HTERT RPE-1 (cell line): ENCODE results near the gene TMEM119.
"Not testable (repeated sequence)": the region's sequence is repeated elsewhere in the genome, so short reads cannot be mapped to it uniquely, and the experiment has no call there.

ENCODE experiments used
- in situ Hi-C: fragments of 300-500 bp; cut with MboI; formaldehyde crosslinking; loops from 4 replicates; pipeline ENCODE4 v1.14.3; 2020; ENCODE audit warnings: low sequenced_read_pairs

Gene TMEM119

DNA sequence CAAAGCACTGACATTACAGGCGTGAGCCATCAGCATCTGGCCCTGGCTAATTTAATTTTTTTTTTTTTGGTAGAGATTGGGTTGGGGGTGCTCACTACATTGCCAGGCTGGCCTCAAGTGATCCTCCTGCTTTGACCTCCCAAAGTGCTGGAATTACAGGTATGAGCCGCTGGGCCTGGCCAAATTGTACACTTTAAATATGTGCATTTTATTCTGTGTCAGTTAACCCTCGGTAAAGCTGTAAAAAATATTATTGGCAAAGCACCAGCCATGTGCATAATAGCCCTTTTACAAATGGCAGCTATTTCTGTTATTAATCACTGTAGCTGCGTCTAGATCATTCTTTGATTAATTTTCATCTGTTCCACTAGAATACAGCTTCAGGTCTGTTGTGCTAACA lies 12.0 kb downstream of the TMEM119 start:
- in situ Hi-C loops = no loop called here

DNA sequence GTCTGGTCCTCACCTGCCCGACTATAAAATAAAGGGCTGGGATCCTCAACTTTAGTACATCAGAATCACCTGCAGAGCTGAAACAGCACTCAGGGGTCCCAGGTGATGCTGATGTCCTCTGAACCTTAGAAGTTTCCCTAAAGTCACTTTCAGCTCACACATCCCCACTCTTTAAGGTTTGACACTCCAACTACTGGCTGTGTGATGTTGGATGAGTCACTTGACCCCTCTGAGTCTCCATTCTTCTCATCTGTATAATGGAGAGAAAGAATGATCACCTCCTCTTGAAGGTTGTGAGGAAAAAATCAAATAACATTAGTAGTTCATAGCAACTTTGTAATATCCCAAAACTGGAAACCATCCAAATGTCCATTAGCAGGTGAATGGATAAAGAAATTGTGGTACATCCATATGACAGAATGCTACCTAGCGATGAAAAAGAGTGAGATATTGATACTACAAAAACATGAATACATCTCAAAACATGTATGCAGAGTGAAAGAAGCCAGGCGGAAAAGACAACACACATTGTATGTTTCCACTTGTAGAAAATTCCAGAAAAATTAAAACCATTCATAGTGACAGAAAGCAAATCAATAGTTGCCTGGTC lies 13.3 kb downstream of the TMEM119 start:
- in situ Hi-C loops = no loop called here

DNA sequence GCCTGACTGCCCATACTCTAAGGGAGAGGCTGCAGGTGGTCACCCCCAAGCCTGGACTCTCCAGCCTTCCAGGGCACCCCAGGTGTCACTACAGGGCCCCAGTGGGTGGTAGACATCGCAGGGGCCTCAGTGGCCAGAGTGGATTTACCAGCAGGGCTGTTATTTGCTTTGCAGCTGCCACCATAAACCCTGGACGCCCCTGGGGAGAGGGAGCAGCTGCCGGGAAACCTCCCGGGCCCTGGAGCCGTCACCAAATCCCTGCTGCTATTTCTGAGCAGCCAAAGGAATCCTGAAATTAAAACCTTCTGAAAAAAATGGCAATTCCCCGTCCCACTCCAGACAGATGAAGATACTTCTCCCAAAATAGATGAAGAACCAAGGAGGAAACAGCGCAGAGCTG lies 13.9 kb downstream of the TMEM119 start:
- in situ Hi-C loops = no loop called here

DNA sequence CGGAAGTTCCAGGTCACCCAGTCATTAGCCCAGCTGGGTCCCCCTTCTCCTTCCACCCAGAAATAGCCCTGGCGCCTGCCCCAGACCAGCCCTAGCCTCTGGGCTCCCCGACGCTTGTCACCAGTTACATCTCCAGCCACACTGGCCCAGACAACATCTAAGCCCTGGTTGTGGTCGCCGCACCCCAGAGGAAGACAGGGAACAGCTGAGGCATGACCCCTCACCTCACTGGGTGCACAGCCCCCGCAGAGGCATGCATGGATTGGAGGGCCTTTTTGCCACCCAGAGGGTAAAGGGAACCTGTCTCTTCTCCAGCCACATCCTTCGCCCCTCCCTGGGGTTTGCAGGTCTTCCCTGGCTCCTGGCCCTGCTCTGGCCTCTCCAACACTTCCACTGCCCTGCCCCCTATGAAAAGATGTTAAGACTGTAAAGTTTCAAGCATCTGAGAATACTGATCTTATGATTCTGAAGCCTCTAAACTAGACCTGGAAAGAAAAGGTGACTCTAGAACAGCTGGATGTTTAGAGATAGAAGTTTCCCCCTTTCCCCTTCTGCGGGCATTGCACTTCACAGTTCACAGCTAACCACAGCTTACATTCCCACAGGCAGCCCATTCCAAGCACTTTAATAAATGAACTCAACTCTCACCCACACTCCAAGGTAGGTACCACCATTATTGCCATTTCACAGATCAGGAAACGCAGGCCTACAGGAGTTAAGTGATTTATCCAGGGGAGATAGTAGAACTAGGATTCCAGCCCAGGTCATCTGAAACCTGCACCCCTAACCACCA lies 14.7 kb downstream of the TMEM119 start:
- in situ Hi-C loops = no loop called here

DNA sequence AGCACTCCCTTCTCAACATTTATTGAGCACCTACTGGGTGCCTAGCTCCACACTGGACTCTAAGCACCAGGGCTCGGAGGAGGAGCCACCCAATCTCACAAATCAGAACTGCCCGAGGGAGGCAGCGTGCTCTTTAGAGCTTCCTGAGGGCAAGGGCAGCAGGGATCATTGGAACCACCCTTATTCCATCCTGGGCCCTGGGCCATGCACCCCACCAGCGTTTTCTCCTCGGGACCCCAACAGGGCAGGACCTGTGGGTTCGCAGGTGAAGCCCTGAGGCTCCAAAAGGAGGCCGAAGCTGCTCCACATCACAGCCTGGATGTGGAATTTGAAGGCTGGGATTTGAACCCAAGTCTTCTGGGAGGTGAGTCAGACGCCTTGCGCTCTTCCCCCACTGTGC lies 15.4 kb downstream of the TMEM119 start:
- in situ Hi-C loops = no loop called here

DNA sequence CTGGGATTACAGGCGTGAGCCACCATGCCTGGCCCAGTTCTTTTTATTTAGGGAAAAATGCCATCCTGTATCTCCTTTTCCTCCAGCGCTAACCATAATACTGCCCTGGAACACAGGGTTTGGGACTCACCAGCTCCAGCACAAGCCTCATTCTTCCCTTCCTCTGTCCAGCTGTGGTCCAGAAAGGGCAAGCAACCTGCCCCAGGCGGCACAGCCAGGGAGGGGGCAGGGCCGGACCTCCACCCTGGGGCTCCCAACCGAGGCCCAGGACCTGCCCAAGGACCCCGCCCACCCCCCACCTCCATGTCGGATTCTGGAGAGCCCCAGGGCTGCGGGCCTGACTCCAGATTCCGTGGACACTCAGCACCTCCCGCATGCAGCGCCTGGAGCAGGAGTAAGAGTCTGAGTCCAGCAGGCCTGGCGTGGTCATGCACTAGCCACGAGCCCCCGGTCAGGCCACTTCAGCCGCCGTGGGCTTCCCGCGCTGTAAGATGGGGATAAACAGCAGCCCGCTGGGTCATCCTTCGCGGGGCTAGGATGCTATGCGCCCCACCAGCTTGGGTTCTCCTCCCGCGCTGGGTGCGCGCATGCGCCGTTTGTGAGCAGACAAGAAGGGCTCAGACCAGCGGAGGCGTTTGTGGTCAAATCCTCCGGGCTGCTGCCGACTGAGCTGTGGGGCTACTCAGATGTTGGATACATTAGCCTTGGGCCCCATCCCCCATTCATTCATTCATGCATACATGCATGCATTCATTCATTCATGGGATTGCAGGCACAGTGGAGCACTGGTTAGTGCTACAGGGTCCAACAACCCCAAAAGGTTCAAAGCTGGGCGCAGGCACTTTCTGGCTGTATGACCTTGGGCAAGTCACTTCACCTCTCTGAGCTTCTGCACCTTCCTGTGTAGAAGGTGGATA lies 16.3 kb downstream of the TMEM119 start:
- in situ Hi-C loops = no loop called here

DNA sequence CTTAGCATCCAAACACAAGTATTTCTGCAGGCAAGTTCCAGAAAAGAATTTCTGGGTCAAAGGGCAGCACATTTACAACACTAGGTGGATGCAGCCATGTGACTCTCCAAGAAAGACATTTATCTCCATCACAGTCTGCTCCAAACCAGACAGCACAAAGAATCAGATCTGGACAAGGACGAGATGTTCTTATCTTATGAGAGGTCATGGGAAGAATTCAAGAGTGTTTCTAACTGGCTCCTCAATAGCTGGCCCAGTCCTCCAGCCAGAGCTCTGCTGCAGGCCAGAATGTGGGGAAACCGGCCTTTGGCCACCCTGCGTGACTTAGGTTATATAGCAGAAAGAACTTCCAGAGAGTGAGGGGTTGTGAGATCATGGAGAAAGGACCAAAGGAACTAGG lies 17.4 kb downstream of the TMEM119 start:
- in situ Hi-C loops = no loop called here

DNA sequence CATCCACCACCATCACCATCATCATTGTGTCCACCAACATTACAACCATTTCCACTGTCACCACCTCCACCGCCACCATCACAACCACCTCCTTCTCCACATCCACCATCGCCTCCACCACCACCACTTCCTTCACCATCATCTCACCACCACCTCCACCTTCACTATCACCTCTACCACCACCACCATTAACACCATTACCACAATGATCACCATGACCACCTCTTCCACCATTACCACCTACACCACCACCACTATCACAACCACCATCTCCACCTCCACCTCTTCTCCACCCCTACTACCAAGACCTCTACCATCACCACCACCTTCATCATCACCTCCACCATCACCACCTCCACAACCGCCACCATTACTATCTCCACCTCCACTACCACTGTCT lies 19.1 kb downstream of the TMEM119 start:
- in situ Hi-C loops = no loop called here

DNA sequence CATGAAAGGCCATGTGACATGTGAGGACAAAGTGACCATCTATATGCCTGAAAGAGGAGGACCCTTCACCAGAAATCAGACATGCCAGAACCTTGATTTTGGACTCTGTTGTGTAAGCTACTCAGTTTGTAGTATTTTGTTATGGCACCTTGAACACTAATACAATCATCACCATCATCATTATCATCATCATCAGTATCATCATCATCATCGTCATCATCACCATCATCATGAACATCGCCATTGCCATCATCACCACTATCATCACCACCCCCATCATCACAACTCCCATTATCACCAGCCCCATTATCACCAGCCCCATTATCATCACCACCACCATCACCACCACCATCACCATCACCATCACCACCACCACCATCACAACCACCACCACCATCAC lies 19.6 kb downstream of the TMEM119 start:
- in situ Hi-C loops = no loop called here

DNA sequence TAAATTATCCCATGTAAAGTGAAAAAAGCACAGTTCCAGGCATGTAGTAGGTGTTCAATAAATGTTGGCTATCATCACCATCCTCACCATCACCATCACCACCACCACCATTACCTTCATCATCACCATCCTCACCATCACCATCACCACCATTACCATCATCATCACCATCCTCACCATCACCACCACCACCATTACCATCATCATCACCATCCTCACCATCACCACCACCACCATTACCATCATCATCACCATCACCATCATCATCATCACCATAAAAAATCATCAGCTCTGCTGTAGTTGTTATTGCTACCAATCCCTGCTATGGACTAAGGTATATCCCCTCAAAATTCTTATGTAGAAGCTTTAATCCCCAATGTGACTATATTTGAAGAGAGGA lies 20.4 kb downstream of the TMEM119 start:
- in situ Hi-C loops = no loop called here

DNA sequence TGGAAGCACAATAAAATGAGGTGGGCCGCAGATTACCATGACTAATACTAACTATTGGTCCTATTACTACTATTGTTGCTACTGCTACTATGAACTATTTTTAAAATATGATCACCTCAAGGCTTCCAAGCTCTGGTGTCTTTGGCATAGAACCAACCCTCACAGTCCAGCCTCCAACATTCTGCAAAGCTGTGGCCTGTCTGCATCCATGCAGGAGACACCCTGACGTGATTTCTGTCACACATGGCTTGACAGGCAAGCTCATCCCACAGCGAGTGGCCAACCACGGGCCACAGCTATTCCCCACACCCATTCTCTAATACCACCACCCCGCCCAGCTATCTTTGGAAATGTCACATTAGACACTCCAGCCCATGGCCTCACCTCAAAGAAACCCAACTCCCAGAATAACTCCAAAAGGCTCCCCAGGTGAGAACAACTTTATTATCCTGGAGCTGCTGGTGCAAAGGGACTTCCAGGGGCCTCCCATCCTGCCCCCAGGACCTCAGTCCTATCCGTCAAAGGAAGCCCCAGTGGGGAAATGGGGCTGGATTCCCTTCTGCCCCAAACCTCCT lies 21.1 kb downstream of the TMEM119 start:
- in situ Hi-C loops = no loop called here

DNA sequence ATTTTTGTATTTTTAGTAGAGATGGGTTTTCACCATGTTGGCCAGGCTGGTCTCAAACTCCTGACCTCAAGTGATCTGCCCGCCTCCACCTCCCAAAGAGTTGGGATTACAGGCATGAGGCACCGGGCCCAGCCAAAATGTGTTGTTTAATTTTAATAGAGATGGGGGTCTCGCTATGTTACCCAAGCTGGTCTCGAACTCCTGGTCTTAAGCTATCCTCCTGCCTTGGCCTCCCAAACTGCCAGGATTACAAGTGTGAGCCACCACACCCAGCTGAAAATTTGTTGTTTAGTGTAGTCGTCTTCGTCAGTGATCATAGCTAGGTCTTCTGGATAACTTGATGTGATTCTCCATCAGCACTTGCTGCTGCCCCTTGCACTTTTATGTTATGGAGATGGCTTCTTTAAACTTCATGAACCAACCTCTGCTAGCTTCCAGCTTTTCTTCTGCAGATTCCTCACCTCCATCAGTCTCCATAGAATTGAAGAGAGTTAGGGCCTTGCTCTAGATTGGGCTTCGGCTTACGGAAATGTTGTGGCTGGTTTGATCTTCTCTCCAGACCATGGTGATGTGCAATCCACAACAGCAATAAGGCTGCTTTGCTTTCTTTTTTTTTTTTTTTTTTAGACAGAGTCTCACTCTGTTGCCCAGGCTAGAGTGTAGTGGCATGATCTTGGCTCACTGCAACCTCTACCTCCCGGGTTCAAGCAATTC lies 22.5 kb downstream of the TMEM119 start:
- in situ Hi-C loops = no loop called here

DNA sequence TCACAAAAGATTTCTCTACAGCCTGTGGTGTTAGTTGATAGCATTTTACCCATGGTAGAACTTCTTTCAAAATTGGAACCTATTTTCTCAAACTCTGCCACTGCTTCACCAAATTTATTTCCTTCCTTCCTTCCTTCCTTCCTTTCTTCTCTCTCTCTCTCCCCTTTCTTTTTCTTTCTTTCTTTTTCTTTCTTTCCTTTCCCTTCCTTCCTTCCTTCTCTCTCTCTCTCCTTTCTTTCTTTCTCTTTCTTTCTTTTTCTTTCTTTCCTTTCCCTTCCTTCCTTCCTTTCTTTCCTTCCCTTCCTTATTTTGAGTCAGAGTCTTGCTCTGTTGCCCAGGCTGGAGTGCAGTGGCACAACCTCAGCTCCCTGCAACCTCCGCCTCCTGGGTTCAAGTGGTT lies 23.6 kb downstream of the TMEM119 start:
- in situ Hi-C loops = not testable (repeated sequence)

DNA sequence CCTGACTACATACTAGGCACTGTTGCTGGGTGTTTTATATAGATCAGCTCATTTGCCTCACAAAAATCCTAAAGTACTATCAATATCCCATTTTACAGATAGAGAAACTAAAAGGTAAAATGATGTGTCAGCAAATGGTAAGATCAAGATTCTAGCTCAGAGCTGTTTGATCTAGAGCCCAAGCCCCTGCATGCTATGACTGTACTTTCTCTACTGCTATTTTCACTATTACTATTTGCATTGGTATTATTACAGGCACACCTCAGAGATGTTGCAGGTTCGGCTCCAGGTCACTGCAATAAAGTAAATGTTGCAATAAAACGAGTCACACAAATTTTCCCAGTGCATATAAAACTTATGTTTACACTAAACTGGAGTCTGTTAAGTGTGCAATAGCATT lies 24.6 kb downstream of the TMEM119 start:
- in situ Hi-C loops = no loop called here

DNA sequence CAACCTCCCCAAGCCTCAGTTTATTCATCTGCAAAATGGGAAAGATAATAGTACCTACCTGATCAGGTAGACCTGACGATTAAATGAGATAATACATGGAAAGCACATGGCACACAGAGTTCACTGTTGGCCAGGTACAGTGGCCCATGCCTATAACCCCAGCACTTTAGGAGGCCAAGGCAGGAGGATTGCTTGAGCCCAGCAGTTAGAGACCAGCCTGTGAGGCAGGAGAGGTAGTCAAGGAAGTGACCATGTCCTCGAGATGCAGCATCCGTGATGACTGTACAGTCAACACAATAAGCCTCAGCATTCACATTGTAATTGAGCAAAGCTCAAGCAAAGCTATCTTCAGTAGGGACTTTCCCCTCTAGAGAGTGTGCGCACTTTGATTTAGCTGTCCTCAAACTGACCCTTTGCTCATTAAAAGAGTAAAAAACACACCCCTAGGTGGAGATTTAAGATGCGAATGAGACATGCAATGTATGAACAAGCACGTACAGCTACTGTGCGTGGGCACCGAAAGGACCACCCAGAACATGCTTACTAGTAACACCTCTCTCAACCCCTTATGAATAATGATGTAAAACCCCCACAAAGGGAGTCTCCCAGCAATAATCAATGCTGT lies 25.6 kb downstream of the TMEM119 start:
- in situ Hi-C loops = no loop called here

DNA sequence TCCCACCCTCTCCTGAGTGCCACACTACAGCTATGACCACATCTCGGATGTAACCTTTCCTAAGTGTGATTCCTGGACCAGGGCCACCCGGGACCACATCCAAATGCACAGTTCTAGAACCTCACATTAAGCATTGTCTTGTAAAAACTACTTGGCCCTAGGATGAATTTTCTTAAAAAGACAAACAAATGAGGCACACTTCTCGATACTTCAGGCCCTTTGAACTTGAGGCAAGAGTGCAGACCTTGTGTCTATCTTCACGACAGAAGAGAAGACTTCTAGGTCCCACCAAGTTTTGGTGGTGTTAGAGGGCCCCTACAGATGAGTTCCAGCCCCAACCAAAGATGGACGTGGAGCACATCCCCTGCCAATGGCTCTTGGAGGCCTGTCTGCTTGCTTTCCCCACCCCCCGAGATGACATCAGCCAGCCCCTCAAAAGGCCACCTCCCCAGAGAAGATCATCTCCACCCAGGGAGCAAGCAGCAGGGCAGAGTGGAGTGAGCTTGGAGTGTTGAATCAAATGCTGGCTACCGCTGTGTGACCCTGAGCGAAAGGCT lies 26.2 kb downstream of the TMEM119 start:
- in situ Hi-C loops = no loop called here

DNA sequence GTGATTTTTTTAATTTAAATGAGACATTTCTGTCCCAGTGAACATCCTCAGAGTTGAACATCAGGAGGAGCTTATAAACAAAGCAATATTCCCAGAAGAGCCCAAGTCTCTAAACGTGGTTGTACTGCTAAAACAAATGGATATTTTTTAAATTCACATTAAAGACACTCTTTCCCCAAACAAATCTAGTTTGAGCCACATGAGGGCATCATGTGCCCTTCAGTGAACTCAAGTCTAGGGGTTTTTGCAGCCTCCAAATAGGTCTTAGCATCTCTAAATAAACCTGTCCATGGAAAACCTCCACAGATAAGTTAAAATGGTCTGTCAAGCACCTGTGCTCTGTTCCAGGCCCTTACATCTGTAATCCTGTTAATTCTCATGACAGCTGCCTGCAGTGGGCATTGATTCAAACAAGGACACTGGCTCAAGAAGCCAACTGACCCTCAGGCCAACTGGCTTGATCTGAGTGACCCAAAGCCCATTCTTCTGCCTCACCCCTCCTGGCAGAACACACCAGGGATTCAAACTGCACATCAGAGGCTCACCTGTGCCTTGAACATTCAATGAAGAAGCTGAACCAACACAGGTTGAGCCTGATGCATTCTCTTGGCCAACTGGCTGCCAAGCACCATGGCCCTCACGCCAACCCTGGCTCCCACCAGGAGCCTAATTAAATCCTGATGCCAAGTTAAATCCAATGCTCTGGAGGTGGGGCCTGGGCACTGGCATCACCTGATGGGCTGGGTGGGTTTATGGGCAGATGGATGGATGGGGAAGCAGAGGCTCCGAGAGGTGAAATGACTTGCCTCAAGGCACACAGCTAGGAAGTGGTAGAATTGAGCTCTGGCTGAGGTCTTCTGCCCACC lies 26.9 kb downstream of the TMEM119 start:
- in situ Hi-C loops = no loop called here

DNA sequence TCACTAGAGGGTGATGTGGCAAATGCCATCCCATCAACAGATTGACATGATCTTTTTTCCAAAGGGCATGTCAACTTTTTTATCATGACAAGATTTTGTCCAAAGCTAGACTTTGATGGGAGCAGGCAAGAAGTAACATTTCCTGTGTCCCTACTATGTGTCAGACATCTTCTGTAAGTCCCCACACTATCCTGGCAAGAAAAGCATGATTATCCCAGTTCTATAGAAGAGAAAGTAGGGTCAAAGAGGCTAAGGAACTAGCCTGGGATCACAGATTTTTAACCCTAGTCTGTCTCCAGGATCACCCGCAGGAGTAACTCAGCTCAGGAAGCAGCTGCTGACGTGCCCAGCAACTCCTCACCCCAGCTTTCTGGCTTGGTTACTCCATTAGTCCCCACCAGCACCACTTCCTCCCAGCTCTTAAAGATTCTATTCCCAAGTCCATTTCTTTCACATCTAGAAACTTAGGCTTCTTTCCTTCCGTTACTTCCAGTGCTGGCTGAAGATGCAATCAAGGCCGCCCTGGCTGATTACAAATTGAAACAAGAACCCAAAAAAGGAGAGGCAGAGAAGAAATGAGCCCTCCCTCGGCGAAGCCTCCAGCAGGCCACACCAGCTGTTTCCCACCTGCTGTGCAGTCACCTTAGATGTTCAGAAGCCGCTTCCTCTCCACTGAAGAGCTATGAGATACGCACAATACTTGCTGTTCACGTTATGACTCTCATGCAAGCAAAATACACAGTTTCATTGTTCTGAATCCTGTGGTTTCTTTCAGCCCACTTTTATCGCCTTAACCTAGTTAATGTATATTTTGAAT lies 29.3 kb downstream of the TMEM119 start:
- in situ Hi-C loops = no loop called here
